ENCODE results near the gene PRPH. TPM values are rescaled to one million over a fixed set of nuclear protein-coding genes. Genes with fewer than 3 reads are reported as not detected.
"Not testable (repeated sequence)": the region's sequence is repeated elsewhere in the genome, so short reads cannot be mapped to it uniquely, and the experiment has no call there.

PRPH gene
- total RNA-seq, 6 experiments from 2014 or later = not detected

- intact Hi-C loops (cut with DNase I) = no loop called here
- ATAC-seq = no peak
Measured at GRCh38 chr12:49282302-49282701, 12.6 kb upstream of the PRPH start.

GRCh38 chr12:49282740-49283375, 12.1 kb upstream of the PRPH start:
- intact Hi-C loops (cut with DNase I); H3K9me3 ChIP-seq; DNase-seq; H3K27ac ChIP-seq; H3K36me3 ChIP-seq; H3K4me1 ChIP-seq; H3K27me3 ChIP-seq; H3K4me3 ChIP-seq; ATAC-seq: not testable (repeated sequence)
- no CpG with 5 or more reads among the region's 6 CpGs for WGBS (ENCODE audit: insufficient coverage, low coverage, low lambda C conversion rate, missing lambda C conversion rate)

More at GRCh38 chr12:49282302-49282701, 12.6 kb upstream of the PRPH start:
- no peak for DNase-seq
- Histone ChIP-seq H3K36me3 (no peaks in the 10 kb centered on the region), H3K4me1 (peaks cover 0 to 4% (median 0%) of the 10 kb centered on the region in 4 donors), H3K9me3 (no peaks in the 10 kb centered on the region), H3K27me3 (no peaks in the 10 kb centered on the region), H3K27ac (no peak overlapping the region), H3K4me3 (no peak overlapping the region)
- TF ChIP-seq, protein P1, sequence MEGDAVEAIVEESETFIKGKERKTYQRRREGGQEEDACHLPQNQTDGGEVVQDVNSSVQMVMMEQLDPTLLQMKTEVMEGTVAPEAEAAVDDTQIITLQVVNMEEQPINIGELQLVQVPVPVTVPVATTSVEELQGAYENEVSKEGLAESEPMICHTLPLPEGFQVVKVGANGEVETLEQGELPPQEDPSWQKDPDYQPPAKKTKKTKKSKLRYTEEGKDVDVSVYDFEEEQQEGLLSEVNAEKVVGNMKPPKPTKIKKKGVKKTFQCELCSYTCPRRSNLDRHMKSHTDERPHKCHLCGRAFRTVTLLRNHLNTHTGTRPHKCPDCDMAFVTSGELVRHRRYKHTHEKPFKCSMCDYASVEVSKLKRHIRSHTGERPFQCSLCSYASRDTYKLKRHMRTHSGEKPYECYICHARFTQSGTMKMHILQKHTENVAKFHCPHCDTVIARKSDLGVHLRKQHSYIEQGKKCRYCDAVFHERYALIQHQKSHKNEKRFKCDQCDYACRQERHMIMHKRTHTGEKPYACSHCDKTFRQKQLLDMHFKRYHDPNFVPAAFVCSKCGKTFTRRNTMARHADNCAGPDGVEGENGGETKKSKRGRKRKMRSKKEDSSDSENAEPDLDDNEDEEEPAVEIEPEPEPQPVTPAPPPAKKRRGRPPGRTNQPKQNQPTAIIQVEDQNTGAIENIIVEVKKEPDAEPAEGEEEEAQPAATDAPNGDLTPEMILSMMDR (IDR thresholded peaks at IDR 0.05) = no peak
- no peak for TF ChIP-seq POLR2A (IDR thresholded peaks at IDR 0.05)
- 44% methylated on average over 2 of the region's 5 CpGs for WGBS (ENCODE audit: insufficient coverage, low coverage, low lambda C conversion rate, missing lambda C conversion rate)

- H3K27ac ChIP-seq = no peak overlapping the region
- DNase-seq = no peak
- intact Hi-C loops (cut with DNase I) = no loop called here
Measured at GRCh38 chr12:49283541-49284429, 11.2 kb upstream of the PRPH start.

GRCh38 chr12:49284672-49285071, 10.3 kb upstream of the PRPH start:
- ATAC-seq (no peak), DNase-seq (no peak)
- Histone ChIP-seq H3K27me3 (no peaks in the 10 kb centered on the region), H3K4me3 (no peak overlapping the region), H3K9me3 (no peaks in the 10 kb centered on the region), H3K4me1 (no peaks in the 10 kb centered on the region), H3K36me3 (no peaks in the 10 kb centered on the region), H3K27ac (no peak overlapping the region)
- intact Hi-C loops (cut with DNase I) = no loop called here
- TF ChIP-seq POLR2A (IDR thresholded peaks at IDR 0.05) = no peak
- TF ChIP-seq, protein P1 (IDR thresholded peaks at IDR 0.05) = no peak
- WGBS (ENCODE audit: insufficient coverage, low coverage, low lambda C conversion rate, missing lambda C conversion rate) = 69% methylated on average over 3 of the region's 4 CpGs

More at GRCh38 chr12:49283541-49284429, 11.2 kb upstream of the PRPH start:
- TF ChIP-seq, protein P1 (IDR thresholded peaks at IDR 0.05) = no peak
- TF ChIP-seq POLR2A (IDR thresholded peaks at IDR 0.05) = no peak
- Histone ChIP-seq H3K27me3 (no peaks in the 10 kb centered on the region), H3K9me3 (no peaks in the 10 kb centered on the region), H3K36me3 (no peaks in the 10 kb centered on the region), H3K4me3 (no peak overlapping the region), H3K4me1 (peaks cover 0 to 4% (median 0%) of the 10 kb centered on the region in 4 donors)
- 69% methylated on average over 6 of the region's 25 CpGs for WGBS (ENCODE audit: insufficient coverage, low coverage, low lambda C conversion rate, missing lambda C conversion rate)
- ATAC-seq = peak in 1 of 4 donors; percentile 21

DNA sequence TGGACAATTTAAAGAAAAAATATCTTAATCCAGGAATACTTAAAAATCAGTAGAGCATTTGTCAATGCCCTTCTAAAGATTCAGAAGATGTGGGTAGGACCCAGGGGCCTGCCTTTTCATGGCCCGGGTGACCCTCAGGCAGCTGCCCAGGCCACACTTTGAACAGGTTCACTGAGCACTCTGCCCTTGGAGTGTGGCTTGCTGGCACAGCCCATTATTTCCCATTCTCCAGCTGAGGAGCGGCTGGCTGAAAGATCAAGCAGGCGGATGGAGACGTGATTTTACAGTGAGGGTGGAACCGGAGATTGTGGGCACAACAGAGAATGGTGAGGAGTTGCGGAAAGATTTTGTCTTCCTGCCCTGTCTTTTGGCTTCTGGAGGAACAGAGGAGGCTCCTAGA, 7.1 kb upstream of the PRPH start:
- DNase-seq = no peak
- intact Hi-C loops (cut with DNase I) = no loop called here
- Histone ChIP-seq H3K36me3 (no peaks in the 10 kb centered on the region), H3K27ac (no peak overlapping the region), H3K4me1 (no peaks in the 10 kb centered on the region), H3K27me3 (no peaks in the 10 kb centered on the region), H3K9me3 (no peaks in the 10 kb centered on the region), H3K4me3 (no peak overlapping the region)
- peak in 1 of 4 donors; percentile 23 for ATAC-seq
- no peak for TF ChIP-seq POLR2A (IDR thresholded peaks at IDR 0.05)
- TF ChIP-seq, protein P1 (IDR thresholded peaks at IDR 0.05) = no peak
- 23% methylated on average over 4 of the region's 6 CpGs for WGBS (ENCODE audit: insufficient coverage, low coverage, low lambda C conversion rate, missing lambda C conversion rate)
